ENCODE measurements around the gene FBXL15.
A peak's percentile ranks its signal among the peaks of the same experiment; 100 is the strongest.

Gene FBXL15

GRCh38 chr10:102457591-102458150 is 37.0 kb downstream of the FBXL15 start:
- WGBS (ENCODE audit: insufficient coverage, insufficient read length) = no CpG with 5 or more reads among the region's 9 CpGs
- H3K4me3 ChIP-seq (ENCODE audit: low read length) = no peak overlapping the region
- no peaks in the 10 kb centered on the region for H3K9me3 ChIP-seq (ENCODE audit: control insufficient read depth, insufficient read depth, low read length)
- no peaks in the 10 kb centered on the region; the same call in 1 of the 2 replicates for H3K36me3 ChIP-seq (ENCODE audit: control insufficient read depth, insufficient read depth, low read length)
- no peaks in the 10 kb centered on the region for H3K27me3 ChIP-seq (ENCODE audit: control insufficient read depth, insufficient read depth, low read length)
- H3K27ac ChIP-seq (ENCODE audit: low read length) = no peak overlapping the region
- DNase-seq (ENCODE audit: low read depth, low spot score) = no peak
- peaks cover 6% of the 10 kb centered on the region for H3K4me1 ChIP-seq (ENCODE audit: control insufficient read depth, insufficient read depth, low read length)

- DNase-seq (ENCODE audit: low read depth, low spot score) = no peak
- WGBS (ENCODE audit: insufficient coverage, insufficient read length) = no CpG with 5 or more reads among the region's 4 CpGs
- peaks cover 9% of the 10 kb centered on the region for H3K4me1 ChIP-seq (ENCODE audit: control insufficient read depth, insufficient read depth, low read length)
- H3K9me3 ChIP-seq (ENCODE audit: control insufficient read depth, insufficient read depth, low read length) = no peaks in the 10 kb centered on the region
- H3K27ac ChIP-seq (ENCODE audit: low read length) = no peak overlapping the region
- no peaks in the 10 kb centered on the region; the same call in 1 of the 2 replicates for H3K36me3 ChIP-seq (ENCODE audit: control insufficient read depth, insufficient read depth, low read length)
- H3K27me3 ChIP-seq (ENCODE audit: control insufficient read depth, insufficient read depth, low read length) = no peaks in the 10 kb centered on the region
- no peak overlapping the region for H3K4me3 ChIP-seq (ENCODE audit: low read length)
These were observed 38.0 kb downstream of the FBXL15 start for GRCh38 chr10:102458656-102459055.

GRCh38 chr10:102460836-102461186 is 40.2 kb downstream of the FBXL15 start:
- WGBS (ENCODE audit: insufficient coverage, insufficient read length) = no CpG with 5 or more reads among the region's 8 CpGs
- Histone ChIP-seq H3K4me3 (ENCODE audit: low read length) (no peak overlapping the region; the same call in 1 of the 2 replicates), H3K27me3 (ENCODE audit: control insufficient read depth, insufficient read depth, low read length) (no peaks in the 10 kb centered on the region), H3K9me3 (ENCODE audit: control insufficient read depth, insufficient read depth, low read length) (no peaks in the 10 kb centered on the region), H3K36me3 (ENCODE audit: control insufficient read depth, insufficient read depth, low read length) (no peaks in the 10 kb centered on the region; the same call in 1 of the 2 replicates), H3K4me1 (ENCODE audit: control insufficient read depth, insufficient read depth, low read length) (peaks cover 6% of the 10 kb centered on the region; the same call in 1 of the 2 replicates), H3K27ac (ENCODE audit: low read length) (no peak overlapping the region)
- DNase-seq (ENCODE audit: low read depth, low spot score) = no peak

- Histone ChIP-seq H3K36me3 (ENCODE audit: control insufficient read depth, insufficient read depth, low read length) (no peaks in the 10 kb centered on the region), H3K27me3 (ENCODE audit: control insufficient read depth, insufficient read depth, low read length) (no peaks in the 10 kb centered on the region), H3K9me3 (ENCODE audit: control insufficient read depth, insufficient read depth, low read length) (no peaks in the 10 kb centered on the region), H3K4me3 (ENCODE audit: low read length) (peak overlapping the region; percentile 35; the same call in 1 of the 2 replicates), H3K4me1 (ENCODE audit: control insufficient read depth, insufficient read depth, low read length) (peaks cover 6% of the 10 kb centered on the region; the same call in 1 of the 2 replicates), H3K27ac (ENCODE audit: low read length) (no peak overlapping the region)
- WGBS (ENCODE audit: insufficient coverage, insufficient read length) = no CpG with 5 or more reads among the region's 54 CpGs
- peak; percentile 91 for DNase-seq (ENCODE audit: low read depth, low spot score)
These were observed 40.8 kb downstream of the FBXL15 start for GRCh38 chr10:102461187-102462054.

- Histone ChIP-seq H3K4me3 (ENCODE audit: low read length) (no peak overlapping the region; the same call in 1 of the 2 replicates), H3K4me1 (ENCODE audit: control insufficient read depth, insufficient read depth, low read length) (peaks cover 6% of the 10 kb centered on the region; the same call in 1 of the 2 replicates), H3K9me3 (ENCODE audit: control insufficient read depth, insufficient read depth, low read length) (no peaks in the 10 kb centered on the region), H3K27ac (ENCODE audit: low read length) (no peak overlapping the region), H3K27me3 (ENCODE audit: control insufficient read depth, insufficient read depth, low read length) (no peaks in the 10 kb centered on the region), H3K36me3 (ENCODE audit: control insufficient read depth, insufficient read depth, low read length) (no peaks in the 10 kb centered on the region)
- WGBS (ENCODE audit: insufficient coverage, insufficient read length) = no CpG with 5 or more reads among the region's 6 CpGs
- DNase-seq (ENCODE audit: low read depth, low spot score) = no peak
These were observed 41.9 kb downstream of the FBXL15 start for GRCh38 chr10:102462512-102463054.

GRCh38 chr10:102463983-102464382 is 43.3 kb downstream of the FBXL15 start:
- DNase-seq (ENCODE audit: low read depth, low spot score) = no peak
- no peaks in the 10 kb centered on the region for H3K36me3 ChIP-seq (ENCODE audit: control insufficient read depth, insufficient read depth, low read length)
- H3K27ac ChIP-seq (ENCODE audit: low read length) = no peak overlapping the region
- peaks cover 6% of the 10 kb centered on the region; the same call in 1 of the 2 replicates for H3K4me1 ChIP-seq (ENCODE audit: control insufficient read depth, insufficient read depth, low read length)
- H3K4me3 ChIP-seq (ENCODE audit: low read length) = no peak overlapping the region
- H3K9me3 ChIP-seq (ENCODE audit: control insufficient read depth, insufficient read depth, low read length) = no peaks in the 10 kb centered on the region
- H3K27me3 ChIP-seq (ENCODE audit: control insufficient read depth, insufficient read depth, low read length) = no peaks in the 10 kb centered on the region
- no CpG with 5 or more reads among the region's 10 CpGs for WGBS (ENCODE audit: insufficient coverage, insufficient read length)

- no peak for DNase-seq (ENCODE audit: low read depth, low spot score)
- Histone ChIP-seq H3K36me3 (ENCODE audit: control insufficient read depth, insufficient read depth, low read length) (no peaks in the 10 kb centered on the region), H3K9me3 (ENCODE audit: control insufficient read depth, insufficient read depth, low read length) (no peaks in the 10 kb centered on the region), H3K4me3 (ENCODE audit: low read length) (no peak overlapping the region), H3K27ac (ENCODE audit: low read length) (no peak overlapping the region), H3K27me3 (ENCODE audit: control insufficient read depth, insufficient read depth, low read length) (no peaks in the 10 kb centered on the region), H3K4me1 (ENCODE audit: control insufficient read depth, insufficient read depth, low read length) (peaks cover 6% of the 10 kb centered on the region; the same call in 1 of the 2 replicates)
- WGBS (ENCODE audit: insufficient coverage, insufficient read length) = no CpG with 5 or more reads among the region's 3 CpGs
These were observed 44.8 kb downstream of the FBXL15 start for GRCh38 chr10:102465466-102465865.

- Histone ChIP-seq H3K4me3 (ENCODE audit: low read length) (no peak overlapping the region), H3K4me1 (ENCODE audit: control insufficient read depth, insufficient read depth, low read length) (peaks cover 5% of the 10 kb centered on the region; the same call in 1 of the 2 replicates), H3K36me3 (ENCODE audit: control insufficient read depth, insufficient read depth, low read length) (no peaks in the 10 kb centered on the region), H3K27me3 (ENCODE audit: control insufficient read depth, insufficient read depth, low read length) (no peaks in the 10 kb centered on the region), H3K27ac (ENCODE audit: low read length) (no peak overlapping the region), H3K9me3 (ENCODE audit: control insufficient read depth, insufficient read depth, low read length) (no peaks in the 10 kb centered on the region)
- DNase-seq (ENCODE audit: low read depth, low spot score) = no peak
- WGBS (ENCODE audit: insufficient coverage, insufficient read length) = no CpG with 5 or more reads among the region's 6 CpGs
These were observed 46.7 kb downstream of the FBXL15 start for GRCh38 chr10:102467318-102467717.

- no peak overlapping the region for H3K4me3 ChIP-seq (ENCODE audit: low read length)
- no peak overlapping the region for H3K27ac ChIP-seq (ENCODE audit: low read length)
- DNase-seq (ENCODE audit: low read depth, low spot score) = no peak
- no peaks in the 10 kb centered on the region for H3K36me3 ChIP-seq (ENCODE audit: control insufficient read depth, insufficient read depth, low read length)
- no CpG with 5 or more reads among the region's 6 CpGs for WGBS (ENCODE audit: insufficient coverage, insufficient read length)
- no peaks in the 10 kb centered on the region; the same call in 1 of the 2 replicates for H3K4me1 ChIP-seq (ENCODE audit: control insufficient read depth, insufficient read depth, low read length)
- H3K27me3 ChIP-seq (ENCODE audit: control insufficient read depth, insufficient read depth, low read length) = no peaks in the 10 kb centered on the region
- H3K9me3 ChIP-seq (ENCODE audit: control insufficient read depth, insufficient read depth, low read length) = no peaks in the 10 kb centered on the region
These were observed 47.4 kb downstream of the FBXL15 start for GRCh38 chr10:102467971-102468438.

GRCh38 chr10:102468683-102469082 is 48.0 kb downstream of the FBXL15 start:
- Histone ChIP-seq H3K4me1 (ENCODE audit: control insufficient read depth, insufficient read depth, low read length) (no peaks in the 10 kb centered on the region; the same call in 1 of the 2 replicates), H3K27me3 (ENCODE audit: control insufficient read depth, insufficient read depth, low read length) (no peaks in the 10 kb centered on the region), H3K36me3 (ENCODE audit: control insufficient read depth, insufficient read depth, low read length) (no peaks in the 10 kb centered on the region), H3K4me3 (ENCODE audit: low read length) (no peak overlapping the region), H3K9me3 (ENCODE audit: control insufficient read depth, insufficient read depth, low read length) (no peaks in the 10 kb centered on the region), H3K27ac (ENCODE audit: low read length) (no peak overlapping the region)
- DNase-seq (ENCODE audit: low read depth, low spot score) = no peak
- WGBS (ENCODE audit: insufficient coverage, insufficient read length) = no CpG with 5 or more reads among the region's 9 CpGs
